Neural cell (in vitro differentiated cells): Measurements from ENCODE around the gene ANKRD62.

ENCODE experiments used
- EZH2 ChIP-seq: fragments of 200-600, 300-800 bp; shearing (Covaris generic), sonication (generic); IDR thresholded peaks from 2 replicates; pipeline ENCODE4 v1.6.1; 2014; ENCODE audit warnings: antibody characterized with exemption, low read length, borderline replicate concordance, mild to moderate bottlenecking; ENCODE audit not compliant: insufficient read depth, poor library complexity, severe bottlenecking
- TF ChIP-seq, protein P1 (sequence below): fragments of 450-650 bp; IDR thresholded peaks from 2 replicates; pipeline ENCODE4 v1.5.1; 2014; ENCODE audit warnings: antibody characterized with exemption, mild to moderate bottlenecking, moderate library complexity; ENCODE audit not compliant: poor library complexity, severe bottlenecking

DNA sequence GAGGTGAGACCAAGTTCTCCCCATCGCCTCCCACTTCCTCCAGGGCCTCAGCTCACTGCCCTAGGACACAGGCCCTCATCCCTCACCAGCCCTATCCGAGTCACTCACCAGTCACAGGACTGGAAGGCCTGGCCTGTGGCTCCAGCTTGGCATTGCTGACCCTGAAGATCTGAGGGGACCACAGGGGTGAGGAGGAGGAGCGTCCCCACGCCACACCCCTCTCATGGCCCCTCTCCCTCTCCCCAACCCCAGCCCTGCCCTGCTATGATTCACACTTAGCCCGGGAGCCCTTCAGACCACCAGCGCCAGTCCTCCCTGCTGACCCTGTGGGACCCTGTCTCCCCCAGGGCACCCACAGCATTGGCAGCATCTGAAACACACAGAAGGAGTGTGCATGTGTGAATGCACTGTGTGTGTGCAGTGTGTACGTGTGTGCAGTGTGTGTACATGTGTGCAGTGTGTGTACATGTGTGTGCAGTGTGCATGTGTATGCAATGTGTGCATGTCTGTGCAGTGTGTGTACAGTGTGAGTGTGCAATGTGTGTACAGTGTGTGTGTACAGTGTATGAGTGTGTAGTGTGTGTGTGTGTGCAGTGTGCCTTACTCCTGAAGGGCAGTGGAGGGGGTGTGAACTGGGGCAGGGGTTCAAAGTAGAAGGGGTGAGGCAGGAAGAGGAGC, 29.4 kb upstream of the ANKRD62 start:
- TF ChIP-seq EZH2: no peak
- TF ChIP-seq, protein P1, sequence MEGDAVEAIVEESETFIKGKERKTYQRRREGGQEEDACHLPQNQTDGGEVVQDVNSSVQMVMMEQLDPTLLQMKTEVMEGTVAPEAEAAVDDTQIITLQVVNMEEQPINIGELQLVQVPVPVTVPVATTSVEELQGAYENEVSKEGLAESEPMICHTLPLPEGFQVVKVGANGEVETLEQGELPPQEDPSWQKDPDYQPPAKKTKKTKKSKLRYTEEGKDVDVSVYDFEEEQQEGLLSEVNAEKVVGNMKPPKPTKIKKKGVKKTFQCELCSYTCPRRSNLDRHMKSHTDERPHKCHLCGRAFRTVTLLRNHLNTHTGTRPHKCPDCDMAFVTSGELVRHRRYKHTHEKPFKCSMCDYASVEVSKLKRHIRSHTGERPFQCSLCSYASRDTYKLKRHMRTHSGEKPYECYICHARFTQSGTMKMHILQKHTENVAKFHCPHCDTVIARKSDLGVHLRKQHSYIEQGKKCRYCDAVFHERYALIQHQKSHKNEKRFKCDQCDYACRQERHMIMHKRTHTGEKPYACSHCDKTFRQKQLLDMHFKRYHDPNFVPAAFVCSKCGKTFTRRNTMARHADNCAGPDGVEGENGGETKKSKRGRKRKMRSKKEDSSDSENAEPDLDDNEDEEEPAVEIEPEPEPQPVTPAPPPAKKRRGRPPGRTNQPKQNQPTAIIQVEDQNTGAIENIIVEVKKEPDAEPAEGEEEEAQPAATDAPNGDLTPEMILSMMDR: no peak
